Adrenal gland (tissue), 12 donors: Measurements from ENCODE around the gene RAB40A. TPM values are rescaled to one million over a fixed set of nuclear protein-coding genes. Genes with fewer than 3 reads are reported as not detected.

Source experiments
- DNase-seq, 7 donors: peaks; one replicate each; pipeline ENCODE4 v3.0.0-alpha.2; 2019 to 2020
- H3K27ac ChIP-seq, 5 donors: fragments of 200-600 bp; sonication (generic) in 4 of 5; 1 replicate in 3 of 5; 2 replicates in 2 of 5; pipeline versions ENCODE4 v1.5.1 to v1.8.0; 2016 to 2020; ENCODE audit warnings: mild to moderate bottlenecking in 1 of 5
- H3K27me3 ChIP-seq: fragments of 200-600 bp; 2 replicates; pipeline ENCODE4 v1.8.0; 2021
- H3K36me3 ChIP-seq, 2 donors: fragments of 200-600 bp; replicated peaks in 1 of 2; 1 replicate in 1 of 2; 2 replicates in 1 of 2; pipeline versions ENCODE4 v1.5.1 to v1.8.0; 2018 to 2022
- H3K4me1 ChIP-seq, 2 donors: fragments of 200-600 bp; replicated peaks in 1 of 2; 1 replicate in 1 of 2; 2 replicates in 1 of 2; pipeline versions ENCODE4 v1.5.1 to v1.8.0; 2018 to 2021
- H3K4me3 ChIP-seq, 4 donors: fragments of 200-600 bp; sonication (generic) in 3 of 4; one replicate each; pipeline ENCODE4 v1.5.1; 2016 to 2018
- H3K9me3 ChIP-seq, 3 donors: fragments of 200-600 bp; sonication (generic) in 1 of 3; replicated peaks in 1 of 3; 1 replicate in 2 of 3; 2 replicates in 1 of 3; pipeline versions ENCODE4 v1.5.1 to v1.8.0; 2016 to 2021
- POLR2A ChIP-seq, 2 donors: fragments of 450-650 bp; IDR thresholded peaks; one replicate each; pipeline ENCODE4 v1.6.1; 2017; ENCODE audit warnings: antibody characterized with exemption in 2 of 2, mild to moderate bottlenecking in 2 of 2, moderate library complexity in 1 of 2
- WGBS, 4 donors: extraction: QIAGEN DNeasy Blood & Tissue Kit in 2 of 4; methylation state at CpG; one replicate each; pipeline versions ENCODE4 v1.1.5 to v1.1.7; 2013 to 2017; 5-methylcytosine and 5-hydroxymethylcytosine counted together
- intact Hi-C, 2 donors: fragments of 100-400 bp; cut with DNase I; formaldehyde crosslinking; loops; one replicate each; pipeline versions ENCODE4 v1.14.1 to v1.15.0; 2022 to 2023
- polyA plus RNA-seq, 3 donors: library from polyadenylated mRNA; stranded (reverse); fragments of 200-250 nt in 2 of 3; fragments of 350-450 nt in 1 of 3; fragmentation: Illumina TruSeq in 1 of 3; extraction: RNeasy Lipid Tissue Mini Kit (QIAGEN cat#74804) in 1 of 3; gene quantifications; one replicate each; pipeline ENCODE4 v1.2.3, GENCODE V29; 2013 to 2014
- total RNA-seq, 9 donors: library from RNA; depleted of rRNA in 4 of 9; stranded (reverse); fragments of >200 nt in 4 of 9; fragments of 120-200 nt in 1 of 9; fragmentation: NEBNext Ultra II Directional in 1 of 9; extraction: Animal tissue kit (Norgen Biotek cat#: 25700) in 1 of 9; gene quantifications; one replicate each; pipeline versions ENCODE4 v1.1.0 to v1.2.4, GENCODE V29; 2013 to 2023
- TF ChIP-seq, protein P1 (sequence below), 6 experiments: fragments of 450-650 bp in 4 of 6; fragments of 200-600 bp in 2 of 6; sonication (generic) in 1 of 6; IDR thresholded peaks; 1 replicate in 5 of 6; 2 replicates in 1 of 6; pipeline versions ENCODE4 v1.5.1 to v1.8.0; 2016 to 2021; ENCODE audit warnings: antibody characterized with exemption in 6 of 6, mild to moderate bottlenecking in 2 of 6, moderate library complexity in 1 of 6
- donor health status: healthy with polysubstance abuse.
- donor health status: Bipolar disorder and iron deficiency.
- donor health status: DM: yes; HTN: yes; CAD: no.
- donor health status: DM: no; HTN: no; CAD: no.
- donor health status: DM: no; HTN: no; CAD: no.
- donor health status: DM: yes; HTN: yes; CAD: no.

RAB40A gene
- total and polyA plus RNA-seq, 12 donors: 0.65 to 3.4 (median 1.2) TPM

DNA sequence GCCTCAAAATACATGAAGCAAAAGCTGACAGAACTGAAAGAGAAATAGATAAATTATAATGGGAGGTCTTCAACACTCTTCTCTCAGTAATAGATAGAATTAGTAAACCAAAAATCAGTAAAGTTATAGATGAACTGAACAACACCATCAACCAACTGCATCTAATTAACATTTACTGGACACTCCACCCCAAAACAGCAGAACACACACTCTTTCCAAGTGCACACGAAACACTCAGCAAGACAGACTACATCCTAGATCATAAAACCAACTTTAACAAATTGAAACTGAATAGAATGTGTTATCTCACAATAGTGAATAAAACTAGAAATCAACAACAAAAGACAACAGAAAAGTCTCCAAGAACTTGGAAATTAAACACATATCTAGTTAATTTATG is 41.0 kb upstream of the RAB40A start:
- no peaks in the 10 kb centered on the region for H3K36me3 ChIP-seq
- no peaks in the 10 kb centered on the region for H3K27me3 ChIP-seq
- intact Hi-C loops: no loop called here
- DNase-seq: no peak
- no peaks in the 10 kb centered on the region for H3K4me1 ChIP-seq
- no peaks in the 10 kb centered on the region for H3K9me3 ChIP-seq
- H3K27ac ChIP-seq: no peak overlapping the region
- WGBS, 4 donors: 40 to 83% (median 64%) methylated on average over 1 of the region's 1 CpG
- H3K4me3 ChIP-seq: no peak overlapping the region
- TF ChIP-seq, protein P1, sequence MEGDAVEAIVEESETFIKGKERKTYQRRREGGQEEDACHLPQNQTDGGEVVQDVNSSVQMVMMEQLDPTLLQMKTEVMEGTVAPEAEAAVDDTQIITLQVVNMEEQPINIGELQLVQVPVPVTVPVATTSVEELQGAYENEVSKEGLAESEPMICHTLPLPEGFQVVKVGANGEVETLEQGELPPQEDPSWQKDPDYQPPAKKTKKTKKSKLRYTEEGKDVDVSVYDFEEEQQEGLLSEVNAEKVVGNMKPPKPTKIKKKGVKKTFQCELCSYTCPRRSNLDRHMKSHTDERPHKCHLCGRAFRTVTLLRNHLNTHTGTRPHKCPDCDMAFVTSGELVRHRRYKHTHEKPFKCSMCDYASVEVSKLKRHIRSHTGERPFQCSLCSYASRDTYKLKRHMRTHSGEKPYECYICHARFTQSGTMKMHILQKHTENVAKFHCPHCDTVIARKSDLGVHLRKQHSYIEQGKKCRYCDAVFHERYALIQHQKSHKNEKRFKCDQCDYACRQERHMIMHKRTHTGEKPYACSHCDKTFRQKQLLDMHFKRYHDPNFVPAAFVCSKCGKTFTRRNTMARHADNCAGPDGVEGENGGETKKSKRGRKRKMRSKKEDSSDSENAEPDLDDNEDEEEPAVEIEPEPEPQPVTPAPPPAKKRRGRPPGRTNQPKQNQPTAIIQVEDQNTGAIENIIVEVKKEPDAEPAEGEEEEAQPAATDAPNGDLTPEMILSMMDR (IDR thresholded peaks at IDR 0.05): no peak
- no peak for TF ChIP-seq POLR2A (IDR thresholded peaks at IDR 0.05)

DNA sequence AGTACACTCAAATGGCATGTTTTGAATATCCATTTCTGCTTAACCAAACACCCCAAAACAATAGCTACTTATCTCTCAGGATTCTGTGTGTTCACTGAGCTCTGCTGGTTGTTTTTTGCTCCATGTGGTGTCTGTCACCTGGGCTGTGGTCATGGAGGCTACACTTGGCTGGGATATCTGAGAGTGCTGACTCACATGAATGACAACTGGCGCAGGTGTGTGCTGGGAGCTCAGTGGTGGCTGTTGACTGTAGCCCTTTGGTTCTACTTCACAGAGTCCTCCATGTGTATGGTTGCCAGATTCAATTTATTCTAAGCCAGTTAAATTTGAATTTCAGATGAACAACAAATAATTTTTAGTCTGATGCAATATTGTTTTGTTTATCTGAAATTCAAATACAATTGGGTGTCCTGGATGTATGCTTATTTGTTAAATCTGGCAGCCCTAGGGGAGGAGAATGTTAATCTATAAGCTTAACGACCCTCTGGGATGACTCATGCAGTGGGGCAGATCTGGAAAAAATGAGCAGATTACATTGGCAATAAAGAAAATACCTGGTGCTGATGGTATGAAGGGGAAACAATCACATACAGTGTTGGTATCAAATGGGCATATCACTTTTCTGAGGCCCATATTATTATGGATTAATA is 37.8 kb upstream of the RAB40A start:
- WGBS, 4 donors: 30 to 61% (median 49%) methylated on average over 1 to 2 of the region's 2 CpGs
- TF ChIP-seq, protein P1 (IDR thresholded peaks at IDR 0.05): no peak
- TF ChIP-seq POLR2A (IDR thresholded peaks at IDR 0.05): no peak
- H3K27ac ChIP-seq: no peak overlapping the region
- H3K27me3 ChIP-seq: peaks cover 6% of the 10 kb centered on the region
- H3K36me3 ChIP-seq: no peaks in the 10 kb centered on the region
- no peak for DNase-seq
- no peaks in the 10 kb centered on the region for H3K4me1 ChIP-seq
- intact Hi-C loops: no loop called here
- H3K9me3 ChIP-seq: no peaks in the 10 kb centered on the region
- no peak overlapping the region for H3K4me3 ChIP-seq

DNA sequence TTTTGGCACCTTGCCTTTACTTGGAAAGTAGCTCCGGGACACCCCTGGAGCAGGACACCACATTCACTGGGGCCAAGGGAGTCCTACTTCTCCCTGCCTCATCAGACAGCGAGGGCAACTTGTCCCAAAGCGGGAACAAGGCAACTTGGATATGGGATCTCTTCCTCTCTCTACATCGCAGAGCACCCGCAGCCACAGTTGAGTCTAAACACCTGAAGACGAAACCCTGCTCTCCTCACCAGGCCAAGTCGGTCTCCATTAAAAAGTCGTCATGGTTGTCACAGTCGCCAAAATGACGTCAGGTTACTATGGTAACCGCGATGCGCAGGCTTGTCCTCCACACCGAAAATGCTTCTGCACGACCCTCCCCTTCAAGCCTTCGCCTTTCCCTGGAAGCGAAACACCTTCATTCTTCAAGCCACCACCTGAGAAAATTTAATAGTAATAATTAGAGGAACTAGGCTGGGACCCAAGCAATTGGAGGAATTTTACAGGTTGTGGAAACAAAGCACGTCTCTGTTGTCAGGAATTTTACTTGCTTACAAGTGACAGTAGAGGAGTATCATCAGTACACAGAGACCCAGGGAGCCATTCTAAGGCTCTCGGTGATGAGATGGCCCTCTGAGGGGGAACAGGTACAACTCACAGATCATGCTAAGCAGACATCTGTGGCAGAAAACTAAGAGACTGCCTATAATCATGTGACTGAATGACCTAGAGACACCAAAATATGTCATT is 35.6 kb upstream of the RAB40A start:
- 0 to 19% (median 9%) methylated on average over 3 to 19 of the region's 19 CpGs for WGBS, 4 donors
- peak overlapping the region in 1 of 5 donors; percentile 5 for H3K27ac ChIP-seq
- peak overlapping the region in 2 of 4 donors; percentile 29 to 62 for H3K4me3 ChIP-seq

DNA sequence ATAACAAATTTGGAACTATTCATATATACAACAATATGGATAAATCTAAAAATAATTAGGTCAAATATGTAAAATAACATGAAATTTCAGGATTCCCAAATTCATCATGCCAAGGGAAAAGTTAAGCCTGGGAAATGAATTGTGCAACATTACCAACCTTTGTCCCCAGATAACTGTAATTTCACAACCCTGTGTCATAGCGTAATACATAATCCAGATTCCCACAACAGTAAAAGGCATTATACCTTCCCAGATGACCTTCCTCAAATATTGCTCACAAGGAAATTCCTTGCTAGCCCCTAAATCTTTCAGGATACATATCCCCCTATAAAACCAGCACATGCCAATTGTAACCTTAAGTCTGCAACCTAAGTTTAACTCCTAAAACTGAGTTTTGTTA is 32.9 kb upstream of the RAB40A start:
- TF ChIP-seq, protein P1 (IDR thresholded peaks at IDR 0.05): no peak
- no peak for TF ChIP-seq POLR2A (IDR thresholded peaks at IDR 0.05)

More for the DNA sequence above, 35.6 kb upstream of the RAB40A start:
- intact Hi-C loops: no loop called here
- TF ChIP-seq POLR2A (IDR thresholded peaks at IDR 0.05): no peak
- TF ChIP-seq, protein P1 (IDR thresholded peaks at IDR 0.05): no peak
- Histone ChIP-seq H3K36me3 (no peaks in the 10 kb centered on the region), H3K27me3 (peaks cover 6% of the 10 kb centered on the region), H3K4me1 (no peaks in the 10 kb centered on the region), H3K9me3 (no peaks in the 10 kb centered on the region)
- peak; percentile 60 to 89 (median 68) for DNase-seq

More for the DNA sequence above, 32.9 kb upstream of the RAB40A start:
- 50 to 73% (median 61%) methylated on average over 1 of the region's 1 CpG for WGBS, 4 donors
- no peak for DNase-seq
- no peak overlapping the region for H3K4me3 ChIP-seq
- no peaks in the 10 kb centered on the region for H3K9me3 ChIP-seq
- H3K4me1 ChIP-seq: no peaks in the 10 kb centered on the region
- H3K27ac ChIP-seq: peak overlapping the region in 1 of 5 donors; percentile 10
- intact Hi-C loops: no loop called here
- H3K36me3 ChIP-seq: no peaks in the 10 kb centered on the region
- H3K27me3 ChIP-seq: peaks cover 6% of the 10 kb centered on the region
